ENCODE results near the gene MKI67. TPM values are rescaled to one million over a fixed set of nuclear protein-coding genes. Genes with fewer than 3 reads are reported as not detected.

The MKI67 gene
- total and polyA plus RNA-seq, 2 donors from 2014 or later: 0.04 to 2.4 TPM

DNA sequence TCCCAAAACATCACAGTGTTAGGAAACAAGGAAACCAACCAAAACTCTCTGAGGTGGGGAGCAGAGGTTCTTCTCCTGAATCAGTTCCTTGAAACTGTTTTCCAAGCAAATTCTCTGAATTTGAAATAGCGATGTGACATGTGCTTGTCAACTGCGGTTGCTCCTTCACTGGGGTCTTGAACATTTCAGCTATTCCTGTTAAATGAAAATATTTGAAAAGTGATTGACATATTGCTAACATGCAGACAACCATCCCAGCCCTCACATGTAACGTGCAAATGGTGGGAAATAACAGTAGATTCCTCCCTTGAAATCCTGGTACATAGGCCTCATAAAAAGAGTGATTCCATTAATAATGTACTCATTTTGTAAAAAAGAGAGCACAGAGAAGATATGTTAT lies 15.9 kb downstream of the MKI67 start:
- FAIRE-seq: no peak

DNA sequence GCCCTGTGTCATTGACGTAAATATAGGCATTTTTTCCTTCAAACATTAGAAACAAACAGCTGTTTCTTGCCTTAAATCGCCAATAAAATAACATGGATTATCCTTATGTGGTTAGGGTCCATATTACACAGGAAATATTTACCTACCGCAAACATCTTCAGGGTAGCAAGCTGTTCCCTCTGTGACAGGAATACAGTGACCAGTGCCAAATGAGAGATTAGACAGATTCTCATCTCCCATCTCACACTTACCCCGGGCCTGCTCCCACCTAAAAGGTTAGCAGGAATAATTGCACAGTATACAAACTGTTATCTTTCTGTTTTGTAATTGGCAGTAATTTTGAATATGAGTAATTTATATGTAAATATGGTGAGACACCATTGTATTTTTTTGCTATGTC lies 16.5 kb downstream of the MKI67 start:
- Histone ChIP-seq H3K27me3 (ENCODE audit: control insufficient read depth, insufficient read depth, low read length) (no peaks in the 10 kb centered on the region), H3K4me1 (ENCODE audit: control insufficient read depth in 2 of 3, insufficient read depth in 2 of 3, low read depth in 1 of 3, low read length in 3 of 3) (no peaks in the 10 kb centered on the region), H3K4me3 (ENCODE audit: low read length in 3 of 3) (no peak overlapping the region), H3K36me3 (ENCODE audit: control insufficient read depth in 2 of 3, insufficient read depth in 3 of 3, low read length in 3 of 3) (peaks cover 0 to 10% (median 0%) of the 10 kb centered on the region in 3 donors), H3K27ac (ENCODE audit: low read depth in 2 of 2, low read length in 2 of 2) (no peak overlapping the region), H3K9ac (ENCODE audit: low read length in 3 of 3) (no peak overlapping the region), H3K9me3 (ENCODE audit: control insufficient read depth in 2 of 3, insufficient read depth in 1 of 3, low read length in 3 of 3) (no peaks in the 10 kb centered on the region)
- TF ChIP-seq, protein P1, sequence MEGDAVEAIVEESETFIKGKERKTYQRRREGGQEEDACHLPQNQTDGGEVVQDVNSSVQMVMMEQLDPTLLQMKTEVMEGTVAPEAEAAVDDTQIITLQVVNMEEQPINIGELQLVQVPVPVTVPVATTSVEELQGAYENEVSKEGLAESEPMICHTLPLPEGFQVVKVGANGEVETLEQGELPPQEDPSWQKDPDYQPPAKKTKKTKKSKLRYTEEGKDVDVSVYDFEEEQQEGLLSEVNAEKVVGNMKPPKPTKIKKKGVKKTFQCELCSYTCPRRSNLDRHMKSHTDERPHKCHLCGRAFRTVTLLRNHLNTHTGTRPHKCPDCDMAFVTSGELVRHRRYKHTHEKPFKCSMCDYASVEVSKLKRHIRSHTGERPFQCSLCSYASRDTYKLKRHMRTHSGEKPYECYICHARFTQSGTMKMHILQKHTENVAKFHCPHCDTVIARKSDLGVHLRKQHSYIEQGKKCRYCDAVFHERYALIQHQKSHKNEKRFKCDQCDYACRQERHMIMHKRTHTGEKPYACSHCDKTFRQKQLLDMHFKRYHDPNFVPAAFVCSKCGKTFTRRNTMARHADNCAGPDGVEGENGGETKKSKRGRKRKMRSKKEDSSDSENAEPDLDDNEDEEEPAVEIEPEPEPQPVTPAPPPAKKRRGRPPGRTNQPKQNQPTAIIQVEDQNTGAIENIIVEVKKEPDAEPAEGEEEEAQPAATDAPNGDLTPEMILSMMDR (IDR thresholded peaks at IDR 0.05; ENCODE audit: borderline replicate concordance, extremely low read depth, insufficient read depth): no peak
- intact Hi-C loops (cut with DNase I): no loop called here
- FAIRE-seq: no peak
- no peak for DNase-seq

More for the DNA sequence above, 15.9 kb downstream of the MKI67 start:
- intact Hi-C loops (cut with DNase I): no loop called here
- no peak overlapping the region for H3K27ac ChIP-seq (ENCODE audit: low read depth in 2 of 2, low read length in 2 of 2)
- TF ChIP-seq, protein P1 (IDR thresholded peaks at IDR 0.05; ENCODE audit: borderline replicate concordance, extremely low read depth, insufficient read depth): no peak
- no peaks in the 10 kb centered on the region for H3K27me3 ChIP-seq (ENCODE audit: control insufficient read depth, insufficient read depth, low read length)
- H3K4me1 ChIP-seq (ENCODE audit: control insufficient read depth in 2 of 3, insufficient read depth in 2 of 3, low read depth in 1 of 3, low read length in 3 of 3): no peaks in the 10 kb centered on the region
- no peak for DNase-seq
- H3K36me3 ChIP-seq (ENCODE audit: control insufficient read depth in 2 of 3, insufficient read depth in 3 of 3, low read length in 3 of 3): peaks cover 0 to 8% (median 0%) of the 10 kb centered on the region in 3 donors
- H3K9ac ChIP-seq (ENCODE audit: low read length in 3 of 3): no peak overlapping the region
- H3K4me3 ChIP-seq (ENCODE audit: low read length in 3 of 3): no peak overlapping the region
- H3K9me3 ChIP-seq (ENCODE audit: control insufficient read depth in 2 of 3, insufficient read depth in 1 of 3, low read length in 3 of 3): no peaks in the 10 kb centered on the region

DNA sequence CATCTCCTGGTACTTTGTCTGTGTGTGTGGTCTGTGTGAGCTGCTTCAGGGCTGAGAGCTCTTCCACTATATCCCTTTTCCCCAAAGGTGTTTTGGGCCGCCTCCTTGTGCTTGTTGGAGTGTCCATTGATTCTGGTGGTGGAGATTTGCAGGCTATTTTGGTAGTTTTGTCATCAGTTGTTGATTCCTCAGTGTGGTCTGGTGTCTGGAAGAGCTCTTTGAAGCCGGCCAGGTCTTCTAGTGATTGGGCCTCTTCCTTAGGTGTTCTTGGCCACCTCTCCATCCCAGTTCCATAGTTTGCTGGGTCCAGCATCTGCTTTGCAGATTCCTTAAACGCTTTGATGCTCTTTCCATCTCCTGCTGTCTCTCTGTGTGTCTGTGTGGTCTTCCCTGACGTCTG lies 20.8 kb downstream of the MKI67 start:
- FAIRE-seq (no peak), DNase-seq (no peak)
- H3K4me3 ChIP-seq (ENCODE audit: low read length in 3 of 3): no peak overlapping the region
- intact Hi-C loops (cut with DNase I): no loop called here
- no peaks in the 10 kb centered on the region for H3K4me1 ChIP-seq (ENCODE audit: control insufficient read depth in 2 of 3, insufficient read depth in 2 of 3, low read depth in 1 of 3, low read length in 3 of 3)
- no peaks in the 10 kb centered on the region for H3K27me3 ChIP-seq (ENCODE audit: control insufficient read depth, insufficient read depth, low read length)
- peaks cover 0 to 8% (median 0%) of the 10 kb centered on the region in 3 donors for H3K36me3 ChIP-seq (ENCODE audit: control insufficient read depth in 2 of 3, insufficient read depth in 3 of 3, low read length in 3 of 3)
- TF ChIP-seq, protein P1 (IDR thresholded peaks at IDR 0.05; ENCODE audit: borderline replicate concordance, extremely low read depth, insufficient read depth): no peak
- no peak overlapping the region for H3K27ac ChIP-seq (ENCODE audit: low read depth in 2 of 2, low read length in 2 of 2)
- no peak overlapping the region for H3K9ac ChIP-seq (ENCODE audit: low read length in 3 of 3)
- H3K9me3 ChIP-seq (ENCODE audit: control insufficient read depth in 2 of 3, insufficient read depth in 1 of 3, low read length in 3 of 3): no peaks in the 10 kb centered on the region

DNA sequence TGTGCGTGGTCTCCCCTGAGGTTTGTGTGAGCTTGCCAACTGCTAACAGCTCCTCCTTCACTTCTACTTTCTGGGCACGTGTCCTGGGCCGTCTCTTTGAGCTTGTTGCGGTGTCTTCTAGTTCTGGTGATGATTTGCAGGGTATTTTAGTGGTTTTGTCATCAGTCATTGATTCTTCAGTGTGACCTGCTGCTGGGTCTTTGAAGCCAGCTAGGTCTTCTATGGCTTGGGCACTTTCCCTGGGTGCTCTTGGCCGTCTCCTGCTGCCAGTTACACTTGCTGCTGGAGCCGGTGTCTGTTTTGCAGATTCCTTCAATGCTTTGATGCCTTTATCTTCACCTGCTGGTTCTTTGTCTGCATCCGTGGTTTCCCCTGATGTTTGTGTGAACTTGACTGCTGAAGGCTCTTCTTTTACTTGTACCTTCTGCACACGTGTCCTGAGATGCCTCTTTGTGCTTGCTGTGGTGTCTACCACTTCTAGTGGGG lies 23.0 kb downstream of the MKI67 start:
- intact Hi-C loops (cut with DNase I): no loop called here
- no peaks in the 10 kb centered on the region for H3K4me1 ChIP-seq (ENCODE audit: control insufficient read depth in 2 of 3, insufficient read depth in 2 of 3, low read depth in 1 of 3, low read length in 3 of 3)

More for the DNA sequence above, 23.0 kb downstream of the MKI67 start:
- H3K9ac ChIP-seq (ENCODE audit: low read length in 3 of 3): no peak overlapping the region
- FAIRE-seq (no peak), DNase-seq (no peak)
- H3K36me3 ChIP-seq (ENCODE audit: control insufficient read depth in 2 of 3, insufficient read depth in 3 of 3, low read length in 3 of 3): peaks cover 0 to 5% (median 0%) of the 10 kb centered on the region in 3 donors
- no peak overlapping the region for H3K4me3 ChIP-seq (ENCODE audit: low read length in 3 of 3)
- no peaks in the 10 kb centered on the region for H3K9me3 ChIP-seq (ENCODE audit: control insufficient read depth in 2 of 3, insufficient read depth in 1 of 3, low read length in 3 of 3)
- TF ChIP-seq, protein P1 (IDR thresholded peaks at IDR 0.05; ENCODE audit: borderline replicate concordance, extremely low read depth, insufficient read depth): no peak
- no peak overlapping the region for H3K27ac ChIP-seq (ENCODE audit: low read depth in 2 of 2, low read length in 2 of 2)
- H3K27me3 ChIP-seq (ENCODE audit: control insufficient read depth, insufficient read depth, low read length): no peaks in the 10 kb centered on the region
